Left lung (tissue), 10 donors: ENCODE measurements around the gene TRDN. TPM values are rescaled to one million over a fixed set of nuclear protein-coding genes. Genes with fewer than 3 reads are reported as not detected.
A peak's percentile ranks its signal among the peaks of the same experiment; 100 is the strongest.

Experiments
- ATAC-seq: fragments of 200-7000 bp; cut with Tn5 transposase; one replicate; pipeline ENCODE4 v1.9.1; 2020; ENCODE audit warnings: moderate library complexity
- DNase-seq, 4 donors: peaks; one replicate each; pipeline ENCODE4 v3.0.0-alpha.2; 2013 to 2020
- H3K27ac ChIP-seq, 2 donors: fragments of 200-600 bp; sonication (generic) in 1 of 2; one replicate each; pipeline versions ENCODE4 v1.5.0 to v1.8.0; 2020 to 2021
- H3K27me3 ChIP-seq, 2 donors: fragments of 200-600 bp; sonication (generic) in 1 of 2; one replicate each; pipeline versions ENCODE4 v1.5.0 to v1.8.0; 2020 to 2021
- H3K36me3 ChIP-seq, 2 donors: fragments of 200-600 bp; sonication (generic) in 1 of 2; one replicate each; pipeline versions ENCODE4 v1.5.0 to v1.8.0; 2020 to 2021
- H3K4me1 ChIP-seq, 2 donors: fragments of 200-600 bp; one replicate each; pipeline ENCODE4 v1.8.0; 2021
- H3K4me3 ChIP-seq, 2 donors: fragments of 200-600 bp; sonication (generic) in 1 of 2; one replicate each; pipeline versions ENCODE4 v1.5.0 to v1.8.0; 2020 to 2021; ENCODE audit warnings: mild to moderate bottlenecking in 1 of 2
- H3K9me3 ChIP-seq, 2 donors: fragments of 200-600 bp; sonication (generic) in 1 of 2; one replicate each; pipeline versions ENCODE4 v1.5.0 to v1.8.0; 2020 to 2021
- intact Hi-C, 2 donors: fragments of 100-400 bp; cut with DNase I; formaldehyde crosslinking; loops; one replicate each; pipeline versions ENCODE4 v1.11.2 to v1.14.2; 2022
- polyA plus RNA-seq, 6 donors: library from polyadenylated mRNA; unstranded; fragments of 120-200 nt; gene quantifications; one replicate each; pipeline ENCODE4 v1.2.1, GENCODE V29; 2013; ENCODE audit not compliant: insufficient read length in 6 of 6
- total RNA-seq, 2 donors: library from RNA; stranded (reverse); fragmentation: NEBNext Ultra II Directional; extraction: Animal tissue kit (Norgen Biotek cat#: 25700); gene quantifications; one replicate each; pipeline ENCODE4 v1.2.1, GENCODE V29; 2021
- TF ChIP-seq, protein P1 (sequence below), 2 donors: fragments of 200-600 bp; sonication (generic) in 1 of 2; IDR thresholded peaks; one replicate each; pipeline versions ENCODE4 v1.5.0 to v1.8.0; 2021; ENCODE audit warnings: antibody characterized with exemption in 2 of 2
- donor health status: DM: no; HTN: yes; CAD: no.
- donor health status: DM: no; HTN: no; CAD: no.

The TRDN gene
- total and polyA plus RNA-seq, 8 donors, result 0.03 to 0.18 (median 0.11) TPM; not detected in 3

DNA sequence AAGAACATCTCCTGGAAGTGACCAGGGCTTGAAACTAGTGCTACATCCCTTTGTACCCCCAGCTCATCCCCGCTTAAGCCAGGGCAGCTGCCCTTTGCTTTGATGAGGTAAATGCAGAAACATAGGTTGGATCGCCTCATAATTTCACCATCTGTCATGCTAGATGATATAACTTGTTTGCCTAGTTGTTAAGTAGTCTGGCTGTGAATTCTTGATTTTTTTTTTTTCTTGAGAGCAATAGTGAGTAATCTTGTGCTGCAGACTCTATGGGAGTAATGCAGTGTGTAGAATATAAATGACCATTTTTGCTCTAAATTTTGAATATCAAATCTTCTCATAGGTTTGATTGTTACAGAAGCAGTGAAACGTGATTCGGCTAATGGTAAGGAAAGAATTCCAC, 4.1 kb downstream of the TRDN start:
- intact Hi-C loops, result no loop called here
- DNase-seq (no peak), ATAC-seq (peak; percentile 40)
- Histone ChIP-seq H3K9me3 (no peaks in the 10 kb centered on the region), H3K27me3 (no peaks in the 10 kb centered on the region), H3K27ac (no peak overlapping the region), H3K4me1 (no peaks in the 10 kb centered on the region), H3K36me3 (no peaks in the 10 kb centered on the region), H3K4me3 (no peak overlapping the region)
- TF ChIP-seq, protein P1, sequence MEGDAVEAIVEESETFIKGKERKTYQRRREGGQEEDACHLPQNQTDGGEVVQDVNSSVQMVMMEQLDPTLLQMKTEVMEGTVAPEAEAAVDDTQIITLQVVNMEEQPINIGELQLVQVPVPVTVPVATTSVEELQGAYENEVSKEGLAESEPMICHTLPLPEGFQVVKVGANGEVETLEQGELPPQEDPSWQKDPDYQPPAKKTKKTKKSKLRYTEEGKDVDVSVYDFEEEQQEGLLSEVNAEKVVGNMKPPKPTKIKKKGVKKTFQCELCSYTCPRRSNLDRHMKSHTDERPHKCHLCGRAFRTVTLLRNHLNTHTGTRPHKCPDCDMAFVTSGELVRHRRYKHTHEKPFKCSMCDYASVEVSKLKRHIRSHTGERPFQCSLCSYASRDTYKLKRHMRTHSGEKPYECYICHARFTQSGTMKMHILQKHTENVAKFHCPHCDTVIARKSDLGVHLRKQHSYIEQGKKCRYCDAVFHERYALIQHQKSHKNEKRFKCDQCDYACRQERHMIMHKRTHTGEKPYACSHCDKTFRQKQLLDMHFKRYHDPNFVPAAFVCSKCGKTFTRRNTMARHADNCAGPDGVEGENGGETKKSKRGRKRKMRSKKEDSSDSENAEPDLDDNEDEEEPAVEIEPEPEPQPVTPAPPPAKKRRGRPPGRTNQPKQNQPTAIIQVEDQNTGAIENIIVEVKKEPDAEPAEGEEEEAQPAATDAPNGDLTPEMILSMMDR (IDR thresholded peaks at IDR 0.05), result no peak

DNA sequence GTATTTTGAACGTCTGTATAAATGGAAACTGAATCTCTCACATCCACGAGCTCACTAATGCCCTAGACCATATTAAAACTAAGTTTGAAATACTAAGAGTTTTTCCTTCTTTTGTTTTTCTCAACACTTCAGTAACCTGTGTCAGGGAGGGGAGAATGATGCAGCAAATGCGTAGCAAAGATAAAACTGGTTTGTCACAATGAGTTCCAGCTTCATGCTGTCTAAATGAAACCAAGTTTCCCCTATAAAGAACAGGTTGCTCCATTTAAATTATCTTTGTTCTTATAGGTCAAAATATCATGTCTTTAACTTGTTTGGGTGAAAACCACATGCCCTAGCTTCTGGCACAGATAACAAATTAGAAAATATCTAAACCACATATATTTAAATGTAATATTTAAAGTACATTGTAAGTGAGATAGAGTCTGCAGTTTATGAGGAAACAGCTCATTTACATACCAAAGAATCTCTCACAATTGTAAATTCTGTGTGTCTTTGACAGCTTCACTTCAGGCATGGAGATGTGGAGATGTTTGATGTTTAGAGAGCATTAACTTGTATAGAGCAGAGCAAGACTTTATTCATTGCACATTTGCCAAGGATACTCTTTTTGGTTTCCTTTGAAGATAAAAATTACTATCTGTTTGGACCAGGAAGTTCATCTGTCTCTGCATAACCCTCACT, 7.3 kb downstream of the TRDN start:
- ATAC-seq, result no peak
- Histone ChIP-seq H3K27me3 (no peaks in the 10 kb centered on the region), H3K27ac (no peak overlapping the region), H3K36me3 (no peaks in the 10 kb centered on the region), H3K9me3 (no peaks in the 10 kb centered on the region), H3K4me1 (no peaks in the 10 kb centered on the region), H3K4me3 (no peak overlapping the region)
- DNase-seq, result no peak
- TF ChIP-seq, protein P1 (IDR thresholded peaks at IDR 0.05), result no peak
- intact Hi-C loops, result no loop called here

DNA sequence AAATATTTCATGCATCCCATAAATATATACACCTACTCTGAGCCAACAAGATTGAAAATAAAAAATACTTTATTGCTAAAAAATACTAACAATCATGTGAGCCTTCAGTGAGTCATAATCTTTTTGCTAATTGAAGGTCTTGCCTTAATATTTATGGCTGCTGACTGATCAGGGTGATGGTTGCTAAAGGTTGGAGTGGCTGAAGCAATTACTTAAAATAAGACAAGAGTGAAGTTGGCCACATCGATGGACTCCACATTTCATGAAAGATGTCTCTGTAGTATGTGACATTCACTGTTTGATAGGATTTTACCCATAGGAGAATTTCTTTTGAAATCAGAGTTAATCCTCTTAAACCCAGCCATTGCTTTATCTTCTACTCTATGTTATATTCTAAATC, 11.1 kb downstream of the TRDN start:
- no peak overlapping the region for H3K4me3 ChIP-seq
- TF ChIP-seq, protein P1 (IDR thresholded peaks at IDR 0.05), result no peak
- no peaks in the 10 kb centered on the region for H3K9me3 ChIP-seq
- no peaks in the 10 kb centered on the region for H3K4me1 ChIP-seq
- no peak for ATAC-seq
- no peaks in the 10 kb centered on the region for H3K36me3 ChIP-seq
- intact Hi-C loops, result no loop called here
- no peak for DNase-seq
- H3K27me3 ChIP-seq, result no peaks in the 10 kb centered on the region
- no peak overlapping the region for H3K27ac ChIP-seq

DNA sequence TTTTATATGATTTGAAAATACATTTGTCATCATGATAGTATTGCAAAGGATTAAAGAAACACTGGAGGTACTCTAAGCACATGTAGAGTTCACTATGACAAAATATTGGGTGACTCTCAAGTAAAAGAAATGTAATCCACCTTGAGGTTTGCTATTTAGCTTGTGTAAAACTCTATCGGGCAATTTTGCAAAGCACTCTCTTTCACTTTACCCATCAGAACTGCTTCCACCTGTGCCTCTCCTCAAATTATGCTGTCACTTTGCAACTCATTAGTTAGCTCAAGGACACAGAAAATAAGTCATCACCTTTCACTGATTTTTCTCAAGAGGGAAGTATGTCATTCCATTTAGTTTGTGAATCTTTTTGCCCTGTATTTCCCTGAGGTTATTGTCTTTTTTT, 14.0 kb downstream of the TRDN start:
- H3K4me1 ChIP-seq, result no peaks in the 10 kb centered on the region
- no peak overlapping the region for H3K27ac ChIP-seq
- DNase-seq, result no peak
- TF ChIP-seq, protein P1 (IDR thresholded peaks at IDR 0.05), result no peak
- no peak overlapping the region for H3K4me3 ChIP-seq
- H3K36me3 ChIP-seq, result no peaks in the 10 kb centered on the region
- H3K27me3 ChIP-seq, result no peaks in the 10 kb centered on the region
- no peaks in the 10 kb centered on the region for H3K9me3 ChIP-seq
- intact Hi-C loops, result no loop called here
- ATAC-seq, result no peak

DNA sequence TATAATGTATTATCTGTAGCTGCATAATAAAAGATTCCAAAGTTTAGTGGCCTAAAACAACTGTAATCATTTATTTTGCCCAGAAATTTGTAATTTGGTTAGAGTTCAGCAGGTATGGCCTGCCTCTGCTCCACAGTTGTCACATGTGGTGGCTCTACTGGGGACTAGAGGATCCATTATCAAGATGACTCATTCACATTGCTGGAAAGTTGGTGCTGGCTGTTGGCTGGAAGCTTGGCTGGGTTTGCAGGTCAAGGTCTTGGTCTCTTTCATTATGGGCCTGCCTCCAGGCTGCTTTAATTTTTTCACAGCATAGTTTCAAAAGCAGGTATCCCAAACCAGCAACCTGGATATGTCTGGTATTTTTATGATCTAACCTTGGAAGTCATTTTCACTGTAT, 17.6 kb downstream of the TRDN start:
- no peaks in the 10 kb centered on the region for H3K9me3 ChIP-seq
- ATAC-seq, result no peak
- no peaks in the 10 kb centered on the region for H3K36me3 ChIP-seq
- H3K27ac ChIP-seq, result no peak overlapping the region
- DNase-seq, result no peak
- no peak overlapping the region for H3K4me3 ChIP-seq
- TF ChIP-seq, protein P1 (IDR thresholded peaks at IDR 0.05), result no peak
- no peaks in the 10 kb centered on the region for H3K4me1 ChIP-seq
- H3K27me3 ChIP-seq, result no peaks in the 10 kb centered on the region
- intact Hi-C loops, result no loop called here
